HepG2 (cell line): Measurements from ENCODE around the gene NR4A2. TPM values are rescaled to one million over a fixed set of nuclear protein-coding genes. Genes with fewer than 3 reads are reported as not detected.

Experiments
- ARID5B ChIP-seq: IDR thresholded peaks from 2 replicates; pipeline ENCODE4 v1.4.0; 2020; ENCODE audit warnings: mild to moderate bottlenecking, missing genetic modification reagents
- ETV5 ChIP-seq: IDR thresholded peaks from 2 replicates; pipeline ENCODE4 v1.6.1; 2018; ENCODE audit warnings: missing biosample characterization, missing genetic modification reagents, inconsistent platforms, borderline replicate concordance
- FOXA3 ChIP-seq: IDR thresholded peaks from 2 replicates; pipeline ENCODE4 v1.6.1; 2016; ENCODE audit warnings: missing genetic modification reagents, missing compliant biosample characterization
- HDAC2 ChIP-seq: sonication (generic); formaldehyde crosslinking; IDR thresholded peaks from 2 replicates; pipeline ENCODE4 v1.4.0; 2020; ENCODE audit warnings: missing genetic modification reagents
- HMG20A ChIP-seq: IDR thresholded peaks from 2 replicates; pipeline ENCODE4 v1.6.1; 2016; ENCODE audit warnings: borderline replicate concordance
- HNF4A ChIP-seq: sonication (generic); formaldehyde crosslinking; IDR thresholded peaks from 2 replicates; pipeline ENCODE4 v1.4.0; 2020; ENCODE audit warnings: missing genetic modification reagents
- HOMEZ ChIP-seq: IDR thresholded peaks from 2 replicates; pipeline ENCODE4 v1.6.1; 2016; ENCODE audit warnings: low read depth
- ISL2 ChIP-seq: sonication (generic); formaldehyde crosslinking; IDR thresholded peaks from 2 replicates; pipeline ENCODE4 v1.5.0; 2020; ENCODE audit warnings: missing genetic modification reagents
- ISX ChIP-seq: sonication (generic); formaldehyde crosslinking; conservative IDR thresholded peaks from 2 replicates; pipeline ENCODE4 v1.5.0; 2020; ENCODE audit warnings: missing genetic modification reagents
- RERE ChIP-seq: IDR thresholded peaks from 2 replicates; pipeline ENCODE4 v1.6.1; 2016; ENCODE audit warnings: low read depth, missing genetic modification reagents, missing compliant biosample characterization
- RNF219 ChIP-seq: sonication (generic); formaldehyde crosslinking; IDR thresholded peaks from 2 replicates; pipeline ENCODE4 v1.5.0; 2020; ENCODE audit warnings: mild to moderate bottlenecking, missing genetic modification reagents
- SETDB1 ChIP-seq: sonication (generic); formaldehyde crosslinking; IDR thresholded peaks from 2 replicates; pipeline ENCODE4 v1.5.1; 2020; ENCODE audit warnings: missing genetic modification reagents, mild to moderate bottlenecking, borderline replicate concordance
- ZGPAT ChIP-seq: IDR thresholded peaks from 2 replicates; pipeline ENCODE4 v1.6.1; 2016; ENCODE audit warnings: mild to moderate bottlenecking
- ZMYM4 ChIP-seq: sonication (generic); formaldehyde crosslinking; IDR thresholded peaks from 2 replicates; pipeline ENCODE4 v1.8.1; 2023; ENCODE audit warnings: mild to moderate bottlenecking, missing genetic modification reagents
- polyA plus RNA-seq, 8 experiments: library from polyadenylated mRNA; depleted of rRNA in 3 of 8; stranded (reverse) in 7 of 8; unstranded in 1 of 8; fragments of >200 nt; fragmentation: Illumina TruSeq in 4 of 8; extraction: Trizol in 4 of 8; gene quantifications; 2 replicates each; pipeline versions ENCODE4 v1.2.1 to v1.2.3, GENCODE V29; 2011 to 2016; ENCODE audit warnings: low read depth in 4 of 8, missing spikeins in 1 of 8, mixed read lengths in 1 of 8; ENCODE audit not compliant: insufficient read depth in 1 of 8
- total RNA-seq, 5 experiments: library from RNA; depleted of rRNA; stranded (reverse); fragments of >200 nt; fragmentation: Illumina TruSeq; extraction: Trizol; gene quantifications; 2 replicates each; pipeline ENCODE4 v1.2.3, GENCODE V29; 2016; ENCODE audit warnings: low read depth in 1 of 5

NR4A2 gene
- total and polyA plus RNA-seq, 2 of the 13 experiments (the other 11 are each of a cell fraction or from before 2014, with no cell fraction given): not detected

- no peak for TF ChIP-seq RNF219 (CRISPR knock-in tag)
- peak; percentile 23; the same call in 1 of the 2 replicates for TF ChIP-seq ZGPAT (CRISPR knock-in tag)
- TF ChIP-seq FOXA3 (CRISPR knock-in tag): peak; percentile 90
- peak; percentile 52; the same call in 1 of the 2 replicates for TF ChIP-seq HOMEZ (CRISPR knock-in tag)
- TF ChIP-seq ZMYM4: 0 out of 2 replicates have a peak, but pooled peaks have one; percentile 29
- peak; percentile 83 for TF ChIP-seq ARID5B (CRISPR knock-in tag)
- TF ChIP-seq ETV5 (CRISPR knock-in tag): peak; percentile 79
- TF ChIP-seq HDAC2 (CRISPR knock-in tag): peak; percentile 42; the same call in 1 of the 2 replicates
- peak; percentile 61; the same call in 1 of the 2 replicates for TF ChIP-seq RERE (CRISPR knock-in tag)
- peak; percentile 47 for TF ChIP-seq HNF4A (CRISPR knock-in tag)
- TF ChIP-seq ISX: no peak
- peak; percentile 56; the same call in 1 of the 2 replicates for TF ChIP-seq HMG20A (CRISPR knock-in tag)
- peak; percentile 84 for TF ChIP-seq ISL2 (CRISPR knock-in tag)
- TF ChIP-seq SETDB1 (CRISPR knock-in tag): 0 out of 2 replicates have a peak, but pooled peaks have one; percentile 45
Measured at GRCh38 chr2:156300337-156300736, 32.2 kb downstream of the NR4A2 start (continued).
